Effector memory CD8-positive, alpha-beta T cell (primary cell): ENCODE results near the gene C16orf96.

Experiments used
- ATAC-seq: fragments of 150-1000 bp; cut with Tn5 transposase; replicated peaks from 2 replicates; pipeline ENCODE4 v1.10.0; 2021; ENCODE audit warnings: mild to moderate bottlenecking, moderate library complexity
- DNase-seq, 3 experiments: peaks; one replicate each; pipeline ENCODE4 v3.0.0; 2021
- H3K27ac Mint-ChIP-seq, 2 donors: one replicate each; pipeline ENCODE4 v1.8.0; 2022; ENCODE audit warnings: mild to moderate bottlenecking in 2 of 2, mixed read lengths in 2 of 2, moderate library complexity in 2 of 2
- H3K27me3 Mint-ChIP-seq, 2 donors: one replicate each; pipeline ENCODE4 v1.8.0; 2022; ENCODE audit warnings: mixed read lengths in 2 of 2
- H3K36me3 Mint-ChIP-seq: one replicate; pipeline ENCODE4 v1.8.0; 2022; ENCODE audit warnings: mild to moderate bottlenecking, moderate library complexity, mixed read lengths; ENCODE audit not compliant: insufficient read depth
- H3K4me1 Mint-ChIP-seq, 2 donors: one replicate each; pipeline ENCODE4 v1.8.0; 2022; ENCODE audit warnings: low read depth in 2 of 2, mixed read lengths in 2 of 2
- H3K4me3 Mint-ChIP-seq, 2 donors: one replicate each; pipeline ENCODE4 v1.8.0; 2022; ENCODE audit warnings: mild to moderate bottlenecking in 2 of 2, mixed read lengths in 2 of 2, moderate library complexity in 2 of 2
- H3K9me3 Mint-ChIP-seq, 2 donors: one replicate each; pipeline ENCODE4 v1.8.0; 2022; ENCODE audit warnings: mixed read lengths in 2 of 2

Gene C16orf96

GRCh38 chr16:4515611-4516233, 40.4 kb upstream of the C16orf96 start:
- ATAC-seq, result peak; percentile 62
- Mint-ChIP-seq H3K27me3 (no peaks in the 10 kb centered on the region), H3K4me1 (peaks cover 44 to 46% of the 10 kb centered on the region in 2 donors), H3K27ac (peak overlapping the region; percentile 97), H3K36me3 (peaks cover 30% of the 10 kb centered on the region), H3K4me3 (peak overlapping the region; percentile 70 to 73), H3K9me3 (no peaks in the 10 kb centered on the region)
- no peak for DNase-seq

GRCh38 chr16:4517812-4518680, 38.1 kb upstream of the C16orf96 start:
- peak overlapping the region; percentile 38 to 78 for H3K27ac Mint-ChIP-seq
- peak overlapping the region in 1 of 2 donors; percentile 34 for H3K4me3 Mint-ChIP-seq
- peaks cover 33 to 37% of the 10 kb centered on the region in 2 donors for H3K4me1 Mint-ChIP-seq
- no peaks in the 10 kb centered on the region for H3K9me3 Mint-ChIP-seq
- H3K36me3 Mint-ChIP-seq, result peaks cover 18% of the 10 kb centered on the region
- no peak for DNase-seq
- no peak for ATAC-seq
- H3K27me3 Mint-ChIP-seq, result no peaks in the 10 kb centered on the region

GRCh38 chr16:4519274-4520058, 36.7 kb upstream of the C16orf96 start:
- H3K27me3 Mint-ChIP-seq, result no peaks in the 10 kb centered on the region
- peaks cover 25 to 30% of the 10 kb centered on the region in 2 donors for H3K4me1 Mint-ChIP-seq
- H3K9me3 Mint-ChIP-seq, result no peaks in the 10 kb centered on the region
- H3K4me3 Mint-ChIP-seq, result no peak overlapping the region
- no peak for ATAC-seq
- peaks cover 11% of the 10 kb centered on the region for H3K36me3 Mint-ChIP-seq
- H3K27ac Mint-ChIP-seq, result peak overlapping the region; percentile 58 to 65
- DNase-seq, result no peak

- H3K27ac Mint-ChIP-seq, result no peak overlapping the region
- H3K4me3 Mint-ChIP-seq, result no peak overlapping the region
- DNase-seq (no peak), ATAC-seq (no peak)
- H3K36me3 Mint-ChIP-seq, result peaks cover 4% of the 10 kb centered on the region
- peaks cover 14 to 18% of the 10 kb centered on the region in 2 donors for H3K4me1 Mint-ChIP-seq
- H3K27me3 Mint-ChIP-seq, result no peaks in the 10 kb centered on the region
- H3K9me3 Mint-ChIP-seq, result no peaks in the 10 kb centered on the region
Observed at GRCh38 chr16:4520913-4521312, 35.2 kb upstream of the C16orf96 start.

- ATAC-seq (no peak), DNase-seq (no peak)
- Mint-ChIP-seq H3K27me3 (no peaks in the 10 kb centered on the region), H3K4me1 (peaks cover 14 to 16% of the 10 kb centered on the region in 2 donors), H3K27ac (no peak overlapping the region), H3K36me3 (peaks cover 4% of the 10 kb centered on the region), H3K4me3 (no peak overlapping the region), H3K9me3 (no peaks in the 10 kb centered on the region)
Observed at GRCh38 chr16:4522051-4522581, 34.0 kb upstream of the C16orf96 start.

GRCh38 chr16:4523686-4524085, 32.5 kb upstream of the C16orf96 start:
- Mint-ChIP-seq H3K4me3 (no peak overlapping the region), H3K27ac (peak overlapping the region; percentile 4 to 6), H3K27me3 (no peaks in the 10 kb centered on the region), H3K4me1 (peaks cover 11% of the 10 kb centered on the region in 2 donors), H3K36me3 (peaks cover 4% of the 10 kb centered on the region), H3K9me3 (no peaks in the 10 kb centered on the region)
- ATAC-seq (no peak), DNase-seq (no peak)

- no peak for DNase-seq
- peak overlapping the region; percentile 4 to 35 for H3K27ac Mint-ChIP-seq
Observed at GRCh38 chr16:4524571-4524970, 31.6 kb upstream of the C16orf96 start.

GRCh38 chr16:4525069-4525468, 31.1 kb upstream of the C16orf96 start:
- peaks cover 17 to 19% of the 10 kb centered on the region in 2 donors for H3K4me1 Mint-ChIP-seq
- ATAC-seq, result no peak
- no peaks in the 10 kb centered on the region for H3K9me3 Mint-ChIP-seq
- peak overlapping the region; percentile 35 to 49 for H3K27ac Mint-ChIP-seq
- H3K27me3 Mint-ChIP-seq, result no peaks in the 10 kb centered on the region
- H3K4me3 Mint-ChIP-seq, result no peak overlapping the region
- peaks cover 7% of the 10 kb centered on the region for H3K36me3 Mint-ChIP-seq
- no peak for DNase-seq

More at GRCh38 chr16:4524571-4524970, 31.6 kb upstream of the C16orf96 start:
- H3K9me3 Mint-ChIP-seq, result no peaks in the 10 kb centered on the region
- H3K4me3 Mint-ChIP-seq, result no peak overlapping the region
- no peak for ATAC-seq
- peaks cover 15 to 19% of the 10 kb centered on the region in 2 donors for H3K4me1 Mint-ChIP-seq
- H3K27me3 Mint-ChIP-seq, result no peaks in the 10 kb centered on the region
- H3K36me3 Mint-ChIP-seq, result peaks cover 6% of the 10 kb centered on the region

GRCh38 chr16:4525634-4526277, 30.4 kb upstream of the C16orf96 start:
- DNase-seq, result no peak
- Mint-ChIP-seq H3K4me1 (peaks cover 19% of the 10 kb centered on the region in 2 donors), H3K27ac (peak overlapping the region in 1 of 2 donors; percentile 49), H3K36me3 (peaks cover 7% of the 10 kb centered on the region), H3K27me3 (no peaks in the 10 kb centered on the region), H3K4me3 (no peak overlapping the region), H3K9me3 (no peaks in the 10 kb centered on the region)
- no peak for ATAC-seq

- peaks cover 3% of the 10 kb centered on the region for H3K36me3 Mint-ChIP-seq
- H3K27ac Mint-ChIP-seq, result peak overlapping the region; percentile 45 to 77
- H3K9me3 Mint-ChIP-seq, result no peaks in the 10 kb centered on the region
- peak overlapping the region; percentile 8 to 49 for H3K4me3 Mint-ChIP-seq
- H3K27me3 Mint-ChIP-seq, result no peaks in the 10 kb centered on the region
- DNase-seq, result no peak
- peaks cover 17 to 24% of the 10 kb centered on the region in 2 donors for H3K4me1 Mint-ChIP-seq
- ATAC-seq, result peak; percentile 58
Observed at GRCh38 chr16:4529085-4530060, 26.8 kb upstream of the C16orf96 start.

GRCh38 chr16:4531811-4532210, 24.3 kb upstream of the C16orf96 start:
- H3K4me1 Mint-ChIP-seq, result peaks cover 30 to 40% of the 10 kb centered on the region in 2 donors
- H3K4me3 Mint-ChIP-seq, result no peak overlapping the region
- H3K27ac Mint-ChIP-seq, result peak overlapping the region in 1 of 2 donors; percentile 64

GRCh38 chr16:4532238-4532637, 23.9 kb upstream of the C16orf96 start:
- H3K4me1 Mint-ChIP-seq, result peaks cover 34 to 44% of the 10 kb centered on the region in 2 donors
- no peaks in the 10 kb centered on the region for H3K9me3 Mint-ChIP-seq
- H3K27me3 Mint-ChIP-seq, result no peaks in the 10 kb centered on the region
- H3K27ac Mint-ChIP-seq, result peak overlapping the region; percentile 59 to 64
- ATAC-seq, result no peak
- no peak overlapping the region for H3K4me3 Mint-ChIP-seq
- H3K36me3 Mint-ChIP-seq, result peaks cover 7% of the 10 kb centered on the region
- no peak for DNase-seq

More at GRCh38 chr16:4531811-4532210, 24.3 kb upstream of the C16orf96 start:
- no peak for ATAC-seq
- Mint-ChIP-seq H3K9me3 (no peaks in the 10 kb centered on the region), H3K27me3 (no peaks in the 10 kb centered on the region), H3K36me3 (peaks cover 3% of the 10 kb centered on the region)
- DNase-seq, result no peak
